HG03575 (cell line): ENCODE data around the gene SORCS2.

Experiments
- ATAC-seq: cut with Tn5 transposase; IDR thresholded peaks from one replicate; pipeline ENCODE4 v1.9.1; 2021; ENCODE audit not compliant: unreplicated experiment, insufficient number of reproducible peaks, low FRiP score; ENCODE audit errors: extremely low read depth

Gene SORCS2

GRCh38 chr4:7325541-7325940 is 133.2 kb downstream of the SORCS2 start:
- ATAC-seq, result no peak

- ATAC-seq, result no peak
These were observed 134.0 kb downstream of the SORCS2 start for GRCh38 chr4:7326306-7326692.

- ATAC-seq, result no peak
These were observed 134.5 kb downstream of the SORCS2 start for GRCh38 chr4:7326693-7327340.

- no peak for ATAC-seq
These were observed 135.1 kb downstream of the SORCS2 start for GRCh38 chr4:7327341-7327885.

GRCh38 chr4:7328162-7328912 is 136.0 kb downstream of the SORCS2 start:
- ATAC-seq, result no peak

- no peak for ATAC-seq
These were observed 136.7 kb downstream of the SORCS2 start for GRCh38 chr4:7328913-7329638.

GRCh38 chr4:7330031-7330596 is 137.8 kb downstream of the SORCS2 start:
- ATAC-seq, result no peak

- no peak for ATAC-seq
These were observed 138.7 kb downstream of the SORCS2 start for GRCh38 chr4:7330811-7331681.

GRCh38 chr4:7331682-7332000 is 139.3 kb downstream of the SORCS2 start:
- no peak for ATAC-seq

GRCh38 chr4:7332216-7333023 is 140.1 kb downstream of the SORCS2 start:
- ATAC-seq, result no peak

- no peak for ATAC-seq
These were observed 140.9 kb downstream of the SORCS2 start for GRCh38 chr4:7333024-7333780.

- no peak for ATAC-seq
These were observed 141.6 kb downstream of the SORCS2 start for GRCh38 chr4:7333801-7334421.

- ATAC-seq, result no peak
These were observed 142.4 kb downstream of the SORCS2 start for GRCh38 chr4:7334521-7335275.

GRCh38 chr4:7335344-7336066 is 143.2 kb downstream of the SORCS2 start:
- ATAC-seq, result no peak

- ATAC-seq, result no peak
These were observed 143.8 kb downstream of the SORCS2 start for GRCh38 chr4:7336067-7336569.
